ENCODE results near the gene SWT1. TPM values are rescaled to one million over a fixed set of nuclear protein-coding genes. Genes with fewer than 3 reads are reported as not detected.
A peak's percentile ranks its signal among the peaks of the same experiment; 100 is the strongest.
"Not testable (repeated sequence)": the region's sequence is repeated elsewhere in the genome, so short reads cannot be mapped to it uniquely, and the experiment has no call there.

The SWT1 gene
- total RNA-seq, 1 donor from 2014 or later = 2.4 TPM

GRCh38 chr1:185244015-185244747 is 87.2 kb downstream of the SWT1 start:
- peak; percentile 19 for DNase-seq (ENCODE audit: low read depth)
- H3K4me3 ChIP-seq (ENCODE audit: low read depth, low read length) = no peak overlapping the region
- TF ChIP-seq, protein P1, sequence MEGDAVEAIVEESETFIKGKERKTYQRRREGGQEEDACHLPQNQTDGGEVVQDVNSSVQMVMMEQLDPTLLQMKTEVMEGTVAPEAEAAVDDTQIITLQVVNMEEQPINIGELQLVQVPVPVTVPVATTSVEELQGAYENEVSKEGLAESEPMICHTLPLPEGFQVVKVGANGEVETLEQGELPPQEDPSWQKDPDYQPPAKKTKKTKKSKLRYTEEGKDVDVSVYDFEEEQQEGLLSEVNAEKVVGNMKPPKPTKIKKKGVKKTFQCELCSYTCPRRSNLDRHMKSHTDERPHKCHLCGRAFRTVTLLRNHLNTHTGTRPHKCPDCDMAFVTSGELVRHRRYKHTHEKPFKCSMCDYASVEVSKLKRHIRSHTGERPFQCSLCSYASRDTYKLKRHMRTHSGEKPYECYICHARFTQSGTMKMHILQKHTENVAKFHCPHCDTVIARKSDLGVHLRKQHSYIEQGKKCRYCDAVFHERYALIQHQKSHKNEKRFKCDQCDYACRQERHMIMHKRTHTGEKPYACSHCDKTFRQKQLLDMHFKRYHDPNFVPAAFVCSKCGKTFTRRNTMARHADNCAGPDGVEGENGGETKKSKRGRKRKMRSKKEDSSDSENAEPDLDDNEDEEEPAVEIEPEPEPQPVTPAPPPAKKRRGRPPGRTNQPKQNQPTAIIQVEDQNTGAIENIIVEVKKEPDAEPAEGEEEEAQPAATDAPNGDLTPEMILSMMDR (conservative IDR thresholded peaks at IDR 0.05; ENCODE audit: low read depth, low read length) = no peak

DNA sequence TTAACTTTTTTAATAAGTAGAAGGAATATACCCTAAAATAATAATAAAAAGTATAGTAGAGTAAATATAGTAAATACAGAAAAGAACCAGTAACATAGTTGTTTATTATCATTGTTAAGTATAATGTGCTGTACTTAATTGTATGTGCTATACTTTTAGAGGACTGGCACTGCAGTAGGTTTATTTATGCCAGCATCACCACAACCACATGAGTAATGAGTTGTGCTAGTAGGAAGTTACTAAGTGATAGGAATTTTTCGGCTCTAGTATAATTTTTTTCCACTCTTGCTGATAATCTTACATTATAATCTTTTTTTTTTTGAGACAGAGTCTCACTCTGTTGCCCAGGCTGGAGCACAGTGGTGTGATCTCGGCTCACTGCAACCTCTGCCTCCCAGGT is 88.5 kb downstream of the SWT1 start:
- DNase-seq (ENCODE audit: low read depth) = no peak
- H3K4me3 ChIP-seq (ENCODE audit: low read depth, low read length) = no peak overlapping the region
- TF ChIP-seq, protein P1 (conservative IDR thresholded peaks at IDR 0.05; ENCODE audit: low read depth, low read length) = no peak

- TF ChIP-seq, protein P1 (conservative IDR thresholded peaks at IDR 0.05; ENCODE audit: low read depth, low read length) = no peak
- DNase-seq (ENCODE audit: low read depth) = no peak
- H3K4me3 ChIP-seq (ENCODE audit: low read depth, low read length) = no peak overlapping the region
Measured at GRCh38 chr1:185249563-185249962, 92.6 kb downstream of the SWT1 start.

GRCh38 chr1:185250063-185250462 is 93.1 kb downstream of the SWT1 start:
- DNase-seq (ENCODE audit: low read depth) = no peak
- TF ChIP-seq, protein P1 (conservative IDR thresholded peaks at IDR 0.05; ENCODE audit: low read depth, low read length) = no peak
- no peak overlapping the region for H3K4me3 ChIP-seq (ENCODE audit: low read depth, low read length)

DNA sequence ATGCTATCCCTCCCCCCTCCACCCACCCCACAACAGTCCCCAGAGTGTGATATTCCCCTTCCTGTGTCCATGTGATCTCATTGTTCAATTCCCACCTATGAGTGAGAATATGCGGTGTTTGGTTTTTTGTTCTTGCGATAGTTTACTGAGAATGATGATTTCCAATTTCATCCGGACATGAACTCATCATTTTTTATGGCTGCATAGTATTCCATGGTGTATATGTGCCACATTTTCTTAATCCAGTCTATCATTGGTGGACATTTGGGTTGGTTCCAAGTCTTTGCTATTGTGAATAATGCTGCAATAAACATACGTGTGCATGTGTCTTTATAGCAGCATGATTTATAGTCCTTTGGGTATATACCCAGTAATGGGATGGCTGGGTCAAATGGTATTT is 95.0 kb downstream of the SWT1 start:
- not testable (repeated sequence) for DNase-seq (ENCODE audit: low read depth)

DNA sequence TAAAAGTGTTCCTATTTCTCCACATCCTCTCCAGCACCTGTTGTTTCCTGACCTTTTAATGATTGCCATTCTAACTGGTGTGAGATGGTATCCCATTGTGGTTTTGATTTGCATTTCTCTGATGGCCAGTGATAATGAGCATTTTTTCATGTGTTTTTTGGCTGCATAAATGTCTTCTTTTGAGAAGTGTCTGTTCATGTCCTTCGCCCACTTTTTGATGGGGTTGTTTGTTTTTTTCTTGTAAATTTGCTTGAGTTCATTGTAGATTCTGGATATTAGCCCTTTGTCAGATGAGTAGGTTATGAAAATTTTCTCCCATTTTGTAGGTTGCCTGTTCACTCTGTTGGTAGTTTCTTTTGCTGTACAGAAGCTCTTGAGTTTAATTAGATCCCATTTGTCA is 95.4 kb downstream of the SWT1 start:
- not testable (repeated sequence) for DNase-seq (ENCODE audit: low read depth)

More for the DNA sequence above, 95.0 kb downstream of the SWT1 start:
- H3K4me3 ChIP-seq (ENCODE audit: low read depth, low read length) = not testable (repeated sequence)

DNA sequence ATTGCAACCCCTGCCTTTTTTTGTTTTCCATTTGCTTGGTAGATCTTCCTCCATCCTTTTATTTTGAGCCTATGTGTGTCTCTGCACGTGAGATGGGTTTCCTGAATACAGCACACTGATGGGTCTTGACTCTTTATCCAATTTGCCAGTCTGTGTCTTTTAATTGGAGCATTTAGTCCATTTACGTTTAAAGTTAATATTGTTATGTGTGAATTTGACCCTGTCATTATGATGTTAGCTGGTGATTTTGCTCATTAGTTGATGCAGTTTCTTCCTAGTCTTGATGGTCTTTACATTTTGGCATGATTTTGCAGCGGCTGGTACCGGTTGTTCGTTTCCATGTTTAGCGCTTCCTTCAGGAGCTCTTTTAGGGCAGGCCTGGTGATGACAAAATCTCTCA is 98.6 kb downstream of the SWT1 start:
- not testable (repeated sequence) for DNase-seq (ENCODE audit: low read depth)

More for the DNA sequence above, 95.4 kb downstream of the SWT1 start:
- not testable (repeated sequence) for H3K4me3 ChIP-seq (ENCODE audit: low read depth, low read length)

GRCh38 chr1:185257116-185257949 is 100.4 kb downstream of the SWT1 start:
- H3K4me3 ChIP-seq (ENCODE audit: low read depth, low read length); DNase-seq (ENCODE audit: low read depth): not testable (repeated sequence)

More for the DNA sequence above, 98.6 kb downstream of the SWT1 start:
- H3K4me3 ChIP-seq (ENCODE audit: low read depth, low read length) = not testable (repeated sequence)

DNA sequence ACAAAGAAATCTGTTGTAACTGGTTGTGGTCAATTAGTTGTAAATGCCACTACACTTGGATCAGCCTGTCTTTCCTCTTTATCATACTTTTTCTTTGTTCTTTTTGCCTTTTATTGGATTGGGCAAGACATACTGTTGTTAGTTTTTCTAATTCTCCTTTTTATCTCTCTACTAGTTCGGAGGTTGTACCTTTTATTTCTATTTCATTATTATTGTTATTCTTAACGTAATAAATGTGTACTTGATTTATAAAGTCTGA is 100.9 kb downstream of the SWT1 start:
- TF ChIP-seq, protein P1 (conservative IDR thresholded peaks at IDR 0.05; ENCODE audit: low read depth, low read length) = no peak
- DNase-seq (ENCODE audit: low read depth) = peak; percentile 31
- H3K4me3 ChIP-seq (ENCODE audit: low read depth, low read length) = no peak overlapping the region

Data from epithelial cell of proximal tubule (primary cell).